ENCODE results near the gene IFI16.
"Not testable (repeated sequence)": the region's sequence is repeated elsewhere in the genome, so short reads cannot be mapped to it uniquely, and the experiment has no call there.

Gene IFI16

GRCh38 chr1:159067699-159068621, 58.3 kb downstream of the IFI16 start:
- DNase-seq: no peak

GRCh38 chr1:159068886-159069285, 59.2 kb downstream of the IFI16 start:
- no peak for DNase-seq

- DNase-seq: peak; percentile 18
Measured at GRCh38 chr1:159071970-159072582, 62.4 kb downstream of the IFI16 start.

GRCh38 chr1:159076438-159077119, 66.9 kb downstream of the IFI16 start, which contains the start of gene AIM2:
Gene AIM2 (minus strand): TSS chr1:159076766. CDS start chr1:159073499, 3,267 bp downstream.
- DNase-seq: no peak

GRCh38 chr1:159077120-159077961, 67.6 kb downstream of the IFI16 start:
- DNase-seq: no peak

GRCh38 chr1:159079525-159079924, 69.8 kb downstream of the IFI16 start:
- no peak for DNase-seq

GRCh38 chr1:159081626-159082025, 71.9 kb downstream of the IFI16 start:
- no peak for DNase-seq

- no peak for DNase-seq
Measured at GRCh38 chr1:159083013-159083412, 73.3 kb downstream of the IFI16 start.

- no peak for DNase-seq
Measured at GRCh38 chr1:159084152-159084551, 74.4 kb downstream of the IFI16 start.

- DNase-seq: no peak
Measured at GRCh38 chr1:159084867-159085266, 75.2 kb downstream of the IFI16 start.

- DNase-seq: no peak
Measured at GRCh38 chr1:159088050-159088449, 78.3 kb downstream of the IFI16 start.

- no peak for DNase-seq
Measured at GRCh38 chr1:159088546-159089183, 79.0 kb downstream of the IFI16 start.

- DNase-seq: no peak
Measured at GRCh38 chr1:159089184-159089791, 79.6 kb downstream of the IFI16 start.

GRCh38 chr1:159090286-159091179, 80.8 kb downstream of the IFI16 start:
- DNase-seq: no peak

- DNase-seq: no peak
Measured at GRCh38 chr1:159091180-159091560, 81.5 kb downstream of the IFI16 start.

GRCh38 chr1:159091607-159092031, 81.9 kb downstream of the IFI16 start:
- DNase-seq: no peak

GRCh38 chr1:159092036-159092760, 82.5 kb downstream of the IFI16 start:
- DNase-seq: no peak

GRCh38 chr1:159098596-159098995, 88.9 kb downstream of the IFI16 start:
- DNase-seq: no peak

GRCh38 chr1:159100589-159100988, 90.9 kb downstream of the IFI16 start:
- no peak for DNase-seq

GRCh38 chr1:159103021-159103420, 93.3 kb downstream of the IFI16 start:
- DNase-seq: not testable (repeated sequence)
